Lower leg skin (tissue), 4 donors: ENCODE results near the gene ASF1B. TPM values are rescaled to one million over a fixed set of nuclear protein-coding genes. Genes with fewer than 3 reads are reported as not detected.
A peak's percentile ranks its signal among the peaks of the same experiment; 100 is the strongest.
"Not testable (repeated sequence)": the region's sequence is repeated elsewhere in the genome, so short reads cannot be mapped to it uniquely, and the experiment has no call there.

ENCODE experiments used
- DNase-seq, 2 donors: peaks; one replicate each; pipeline ENCODE4 v3.0.0-alpha.2; 2019; ENCODE audit warnings: low spot score in 2 of 2
- H3K4me3 ChIP-seq: fragments of 200-600 bp; sonication (generic); 2 replicates; pipeline ENCODE4 v1.5.1; 2017; ENCODE audit warnings: mild to moderate bottlenecking, low read depth; ENCODE audit not compliant: poor library complexity, severe bottlenecking
- CTCF ChIP-seq, 3 donors: fragments of 450-650 bp; IDR thresholded peaks; one replicate each; pipeline ENCODE4 v1.5.1; 2016; ENCODE audit warnings: antibody characterized with exemption in 3 of 3, mild to moderate bottlenecking in 3 of 3, moderate library complexity in 2 of 3
- POLR2A ChIP-seq, 2 donors: fragments of 450-650 bp; IDR thresholded peaks; one replicate each; pipeline ENCODE4 v1.6.1; 2016 to 2017; ENCODE audit warnings: antibody characterized with exemption in 2 of 2, mild to moderate bottlenecking in 1 of 2, moderate library complexity in 1 of 2
- WGBS, 2 donors: methylation state at CpG; one replicate each; pipeline ENCODE4 v1.1.5; 2018; 5-methylcytosine and 5-hydroxymethylcytosine counted together
- intact Hi-C: fragments of 100-400 bp; cut with DNase I; formaldehyde crosslinking; loops from one replicate; pipeline ENCODE4 v1.15.0; 2023; ENCODE audit warnings: low total_unique reads
- total RNA-seq, 4 donors: library from RNA; depleted of rRNA; stranded (reverse); fragments of >200 nt; gene quantifications; one replicate each; pipeline ENCODE4 v1.1.0, GENCODE V29; 2016

The ASF1B gene
- 1 to 10 TPM in 3 of 4 donors, not detected in 1; 1.6 to 3.2 (median 2.3) TPM for total RNA-seq

DNA sequence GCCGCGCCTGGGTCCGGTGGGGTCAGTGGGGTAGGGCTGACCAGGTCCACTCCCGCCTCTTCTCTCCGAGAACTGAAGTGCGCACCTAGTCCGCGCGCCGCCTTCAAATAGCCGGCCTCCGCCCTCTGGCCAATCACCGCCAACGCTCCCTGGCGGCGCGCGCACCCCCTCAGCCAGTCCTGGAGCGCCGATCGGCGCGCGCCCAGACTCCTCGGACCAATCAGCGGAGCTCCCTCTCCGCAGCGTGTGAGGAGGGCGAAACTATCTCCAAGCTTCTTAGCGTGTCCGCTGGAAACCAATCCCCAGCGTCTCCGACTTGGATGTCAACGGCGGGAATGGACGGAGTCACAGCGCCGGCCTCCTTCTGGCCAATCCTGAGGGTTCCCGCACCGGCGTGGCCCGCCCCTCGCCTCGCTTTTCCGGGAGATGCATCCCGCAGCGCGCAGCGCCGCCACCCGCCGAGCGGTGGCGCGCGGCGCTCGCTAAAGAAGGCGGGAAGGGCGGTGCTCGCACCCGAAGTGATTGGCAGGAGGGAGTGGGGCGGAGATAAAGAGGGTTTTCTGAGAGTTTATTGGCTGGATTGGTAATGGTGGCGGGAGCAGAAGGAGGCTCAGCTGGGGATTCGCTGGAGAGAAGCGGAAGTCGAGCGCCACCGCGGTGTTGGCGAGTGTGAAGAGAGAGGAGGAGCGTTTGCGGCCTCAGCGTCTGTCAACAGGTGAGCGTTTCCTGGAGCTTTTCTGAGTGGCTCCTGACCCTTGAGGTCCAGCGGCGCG is at the start of gene ASF1B:
Gene ASF1B (minus strand): TSS at position 81 of the 773 bp plus-strand sequence. CDS start 133 bp downstream, outside the sequence.
- WGBS, 2 donors = 0% methylated on average over 41 to 51 of the region's 78 CpGs

DNA sequence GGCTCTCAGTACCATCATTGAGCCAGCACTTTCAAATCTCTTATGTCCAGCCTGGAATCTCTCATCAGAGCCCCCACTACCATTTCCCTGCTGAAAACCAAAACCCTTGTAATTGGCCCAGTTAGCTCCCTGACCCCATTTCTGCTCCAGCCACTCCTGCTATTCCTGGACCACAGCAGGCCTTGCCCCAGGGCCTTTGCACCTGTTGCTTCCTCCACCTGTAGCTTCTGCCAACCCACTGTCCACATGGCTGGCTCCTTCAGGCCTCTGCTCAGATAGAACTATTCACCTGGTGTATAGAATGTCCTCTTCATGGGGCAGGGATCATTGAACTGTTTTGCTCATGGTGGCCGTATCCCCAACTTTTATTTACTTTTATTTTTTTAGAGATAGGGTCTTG is 49.3 kb upstream of the ASF1B start:
- H3K4me3 ChIP-seq, DNase-seq, intact Hi-C loops: not testable (repeated sequence)
- WGBS, 2 donors = 92 to 95% methylated on average over 1 of the region's 1 CpG

More for the DNA sequence above, at the start of gene ASF1B:
- peak; percentile 99 to 100 for DNase-seq
- TF ChIP-seq POLR2A (IDR thresholded peaks at IDR 0.05) = no peak
- peak in 1 of 3 donors; percentile 78 for TF ChIP-seq CTCF (IDR thresholded peaks at IDR 0.05)
- peak within 1 kb of the TSS; percentile 75 for H3K4me3 ChIP-seq
- intact Hi-C loops = no loop called here

- DNase-seq = no peak
- 96 to 97% methylated on average over 5 of the region's 5 CpGs for WGBS, 2 donors
- intact Hi-C loops = no loop called here
- TF ChIP-seq POLR2A (IDR thresholded peaks at IDR 0.05) (no peak), CTCF (IDR thresholded peaks at IDR 0.05) (no peak)
- H3K4me3 ChIP-seq = no peak overlapping the region
Observed at GRCh38 chr19:14185158-14185557, 48.8 kb upstream of the ASF1B start.

GRCh38 chr19:14183741-14184350 is 47.5 kb upstream of the ASF1B start:
- H3K4me3 ChIP-seq = no peak overlapping the region
- intact Hi-C loops = no loop called here
- WGBS, 2 donors = 74 to 79% methylated on average over 13 to 14 of the region's 14 CpGs
- no peak for DNase-seq
- no peak for TF ChIP-seq CTCF (IDR thresholded peaks at IDR 0.05)
- no peak for TF ChIP-seq POLR2A (IDR thresholded peaks at IDR 0.05)

- 82 to 100% methylated on average over 2 to 8 of the region's 8 CpGs for WGBS, 2 donors
- intact Hi-C loops = no loop called here
- H3K4me3 ChIP-seq = no peak overlapping the region
- DNase-seq = no peak
- TF ChIP-seq CTCF (IDR thresholded peaks at IDR 0.05) (no peak), POLR2A (IDR thresholded peaks at IDR 0.05) (no peak)
Observed at GRCh38 chr19:14182476-14182875, 46.1 kb upstream of the ASF1B start.

DNA sequence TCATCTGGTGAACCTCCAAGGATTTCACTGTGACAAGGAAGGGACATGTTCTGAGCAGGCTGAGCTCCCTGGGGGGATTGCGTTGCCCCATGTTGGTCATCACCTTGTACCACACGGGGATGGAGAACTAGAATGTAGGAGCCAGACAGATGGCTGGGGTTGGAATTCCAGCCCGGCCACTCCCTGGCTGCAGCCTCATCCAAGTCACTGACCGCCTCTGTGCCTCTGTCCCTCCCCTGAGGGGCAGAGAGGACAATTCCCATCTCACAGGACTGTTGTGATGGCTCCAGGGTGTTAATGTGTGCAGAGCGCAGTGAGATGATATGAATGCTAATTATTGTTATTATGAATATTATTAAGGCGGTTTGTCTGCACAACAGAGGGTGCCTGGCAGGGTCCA is 45.5 kb upstream of the ASF1B start:
- DNase-seq = no peak
- TF ChIP-seq CTCF (IDR thresholded peaks at IDR 0.05) (no peak), POLR2A (IDR thresholded peaks at IDR 0.05) (no peak)
- H3K4me3 ChIP-seq = no peak overlapping the region
- 87 to 89% methylated on average over 6 of the region's 6 CpGs for WGBS, 2 donors
- intact Hi-C loops = no loop called here

GRCh38 chr19:14181199-14181598 is 44.8 kb upstream of the ASF1B start:
- 57 to 64% methylated on average over 12 of the region's 12 CpGs for WGBS, 2 donors
- not testable (repeated sequence) for H3K4me3 ChIP-seq

More at GRCh38 chr19:14181199-14181598, 44.8 kb upstream of the ASF1B start:
- DNase-seq, intact Hi-C loops: not testable (repeated sequence)
